Left kidney (tissue), 2 donors: ENCODE data around the gene KAT6B. TPM values are rescaled to one million over a fixed set of nuclear protein-coding genes. Genes with fewer than 3 reads are reported as not detected.

Experiments
- DNase-seq: peaks from one replicate; pipeline ENCODE4 v3.0.0-alpha.2; 2013
- polyA plus RNA-seq: library from polyadenylated mRNA; unstranded; fragments of 120-200 nt; gene quantifications from one replicate; pipeline ENCODE4 v1.2.1, GENCODE V29; 2013; ENCODE audit not compliant: insufficient read length

The KAT6B gene
- polyA plus RNA-seq, 1 donor = 53.6 TPM

DNA sequence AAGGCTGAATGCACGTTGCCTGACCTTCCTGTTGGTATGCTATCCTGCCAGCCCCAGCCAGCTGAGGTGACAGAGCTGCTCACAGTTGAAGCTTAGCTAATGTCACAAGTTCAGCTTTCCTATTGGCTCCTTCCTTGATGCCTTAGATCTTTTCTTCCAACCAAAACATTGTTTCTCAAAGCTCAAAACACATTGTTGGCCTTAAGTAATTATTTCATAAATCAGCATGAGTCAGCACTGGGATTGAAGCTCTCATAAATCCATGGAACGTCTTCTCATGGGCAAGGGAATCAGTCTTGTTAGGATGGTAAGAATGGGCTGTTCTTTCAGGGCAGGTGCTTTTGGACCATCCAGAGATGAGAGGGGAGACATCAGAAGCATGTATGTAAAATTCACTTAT lies 157.0 kb downstream of the KAT6B start:
- DNase-seq = no peak

DNA sequence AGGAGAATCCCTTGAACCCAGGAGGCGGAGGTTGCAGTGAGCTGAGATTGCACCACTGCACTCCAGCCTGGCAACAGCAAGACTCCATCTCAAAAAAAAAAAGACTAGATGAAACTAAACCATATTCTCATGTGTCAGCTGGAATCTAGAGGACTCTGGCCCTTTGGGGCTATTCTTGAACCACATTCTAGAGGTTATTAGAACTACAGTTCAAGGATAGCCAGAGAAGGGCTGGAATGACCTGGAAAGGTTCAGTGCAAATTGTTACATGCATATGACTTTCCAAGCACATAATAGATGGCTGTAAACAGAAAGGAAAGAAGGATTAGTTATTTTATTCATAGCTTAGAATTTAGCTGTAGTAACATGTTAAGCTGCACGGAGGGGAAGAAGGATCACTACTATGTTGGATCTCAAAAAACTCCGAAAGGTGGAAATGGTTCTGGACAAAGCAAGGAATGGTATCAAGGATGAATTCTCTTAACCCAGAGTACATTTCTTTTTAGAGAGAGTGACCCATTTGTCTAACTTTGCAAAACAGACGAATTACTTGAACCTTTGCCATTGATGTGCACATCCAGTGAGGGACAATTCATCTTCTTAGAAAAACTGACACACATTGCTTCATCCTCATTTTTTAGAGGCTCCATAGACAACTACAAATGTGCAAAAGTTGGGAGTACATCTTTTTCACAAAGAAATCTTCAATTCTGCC lies 161.1 kb downstream of the KAT6B start:
- DNase-seq = no peak

DNA sequence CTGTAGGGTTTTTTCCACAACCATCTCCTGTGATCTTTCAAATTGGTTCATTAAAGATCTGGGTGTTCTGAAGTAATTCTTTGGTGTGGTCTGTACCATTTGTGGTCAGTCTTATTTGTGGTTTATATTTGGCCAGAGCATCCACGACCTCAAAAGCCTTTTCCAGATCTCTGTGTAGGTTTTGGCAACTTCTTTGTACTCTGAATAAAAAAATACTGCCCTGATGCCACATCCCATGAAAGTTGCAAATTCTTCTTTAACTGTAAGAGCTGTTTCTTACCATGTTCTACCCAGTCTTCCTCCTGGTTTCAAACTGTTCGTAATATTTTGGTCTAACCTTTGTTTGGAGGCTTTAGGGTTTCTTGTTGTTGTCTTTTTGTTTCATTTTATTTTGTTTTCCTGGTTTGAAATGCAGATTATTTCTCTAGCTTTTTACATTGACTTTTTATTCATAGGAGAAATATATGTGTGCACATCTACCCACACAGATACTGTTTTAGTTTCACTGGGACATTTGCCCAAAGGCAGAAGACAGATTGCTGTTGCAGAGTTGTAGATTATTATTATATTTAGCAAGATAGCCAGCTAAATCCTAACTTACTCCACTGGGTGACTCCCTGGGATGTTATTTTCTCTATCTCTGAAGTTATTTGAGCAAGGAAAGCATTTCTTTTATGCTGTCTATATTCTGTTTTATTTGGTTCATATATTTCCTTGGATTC lies 161.8 kb downstream of the KAT6B start:
- DNase-seq = no peak

DNA sequence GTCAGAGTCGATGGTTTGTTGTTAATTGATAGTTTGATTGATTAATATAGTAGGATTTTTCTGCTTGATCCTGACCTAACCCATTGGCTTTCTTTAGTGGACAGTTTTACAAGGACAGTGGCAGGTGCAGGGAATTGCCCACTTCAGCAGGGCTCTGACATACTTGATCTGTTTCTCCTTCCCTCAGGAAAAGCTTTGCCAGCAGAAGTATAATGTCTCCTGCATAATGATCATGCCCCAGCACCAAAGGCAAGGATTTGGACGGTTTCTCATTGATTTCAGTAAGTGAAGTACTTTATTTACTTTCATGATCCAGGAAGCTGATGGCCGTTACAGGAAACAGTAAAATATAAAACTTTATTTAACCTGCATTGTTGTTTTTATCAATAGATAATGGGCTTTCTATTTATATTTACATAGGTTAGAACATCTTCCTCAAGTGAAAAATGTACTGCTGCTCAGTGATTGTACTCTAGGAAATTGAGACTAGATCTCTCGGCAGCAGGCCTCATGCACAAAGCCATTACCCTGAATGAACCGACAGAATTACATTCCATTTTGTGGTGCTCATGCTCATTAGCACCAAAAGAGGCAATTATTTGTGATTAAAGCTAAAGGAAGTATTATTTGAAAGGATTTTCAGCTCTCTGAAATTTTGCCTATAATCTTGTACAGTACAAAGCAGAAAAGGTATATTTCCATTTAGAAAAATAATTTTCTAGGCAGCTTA lies 162.6 kb downstream of the KAT6B start:
- no peak for DNase-seq

DNA sequence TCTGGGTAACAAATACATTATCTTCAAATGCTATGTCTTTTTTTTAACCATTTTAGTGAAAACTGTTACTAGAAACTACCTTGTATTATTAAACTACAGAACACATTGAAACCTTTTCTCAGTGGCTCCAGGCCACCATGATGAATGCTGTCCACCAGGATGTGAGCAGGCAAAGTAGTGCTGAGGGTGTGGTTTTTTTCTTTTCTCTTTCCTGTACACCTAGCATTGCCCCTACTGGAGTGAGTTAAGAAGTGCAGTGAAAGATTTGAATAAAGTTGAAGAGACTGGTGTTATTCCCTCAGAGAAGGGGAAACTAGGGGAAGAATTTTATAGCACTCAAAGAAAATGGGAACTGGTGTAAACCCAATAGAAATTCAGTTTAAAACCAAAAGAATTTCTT lies 165.0 kb downstream of the KAT6B start:
- no peak for DNase-seq

DNA sequence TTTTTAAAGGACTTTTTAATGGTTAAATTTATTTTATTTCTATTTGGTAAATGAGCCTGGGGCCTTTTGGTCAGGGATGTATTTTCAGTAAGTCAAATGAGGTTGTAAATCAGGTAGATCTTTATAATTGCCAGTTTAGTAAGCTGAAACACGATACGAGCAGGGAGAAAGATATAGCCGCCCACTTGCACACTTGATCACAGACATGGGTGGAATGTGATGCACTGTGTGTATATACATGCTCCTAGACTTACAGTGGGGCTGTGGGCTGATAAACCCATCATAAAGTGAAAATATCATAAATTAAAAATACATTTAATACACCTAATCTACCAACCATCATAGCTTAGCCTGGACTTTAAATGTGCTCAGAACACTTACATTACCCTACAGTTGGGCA lies 165.7 kb downstream of the KAT6B start:
- no peak for DNase-seq

DNA sequence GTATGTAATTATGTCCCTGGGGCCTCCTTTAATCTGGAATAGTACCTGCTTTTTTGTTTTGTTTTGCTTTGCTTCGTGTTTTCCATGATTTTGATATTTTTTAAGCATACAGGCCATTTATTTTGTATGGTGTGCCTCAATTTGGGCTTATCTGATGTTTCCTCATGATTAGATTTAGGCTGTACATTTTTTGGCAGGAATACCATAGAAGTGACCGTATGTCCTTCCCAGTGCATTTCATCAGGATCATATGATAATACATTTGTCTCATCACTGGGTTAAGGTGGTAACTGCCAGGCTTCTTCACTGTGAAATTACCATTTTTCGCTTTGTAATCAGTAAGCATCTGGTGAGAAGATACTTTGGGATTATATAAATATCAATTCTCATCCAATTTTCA lies 167.2 kb downstream of the KAT6B start:
- DNase-seq = no peak

DNA sequence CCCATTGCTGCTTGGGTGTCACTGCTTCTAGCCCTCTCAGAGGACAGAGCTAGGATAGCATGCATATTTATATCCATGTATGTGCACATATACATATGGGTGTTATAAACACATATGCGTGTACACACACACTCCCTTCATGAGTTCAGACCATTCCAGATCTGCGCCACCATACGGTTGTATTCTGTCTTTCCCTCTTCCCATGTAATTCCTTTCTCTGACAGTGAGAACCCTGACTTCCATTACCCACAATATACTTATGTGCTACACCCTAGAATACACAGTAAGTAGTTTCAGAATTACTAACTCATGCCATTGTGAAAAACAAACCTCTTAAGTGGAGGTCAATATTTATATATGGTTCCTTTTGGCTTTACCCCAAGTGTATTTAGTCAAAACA lies 168.5 kb downstream of the KAT6B start:
- no peak for DNase-seq

DNA sequence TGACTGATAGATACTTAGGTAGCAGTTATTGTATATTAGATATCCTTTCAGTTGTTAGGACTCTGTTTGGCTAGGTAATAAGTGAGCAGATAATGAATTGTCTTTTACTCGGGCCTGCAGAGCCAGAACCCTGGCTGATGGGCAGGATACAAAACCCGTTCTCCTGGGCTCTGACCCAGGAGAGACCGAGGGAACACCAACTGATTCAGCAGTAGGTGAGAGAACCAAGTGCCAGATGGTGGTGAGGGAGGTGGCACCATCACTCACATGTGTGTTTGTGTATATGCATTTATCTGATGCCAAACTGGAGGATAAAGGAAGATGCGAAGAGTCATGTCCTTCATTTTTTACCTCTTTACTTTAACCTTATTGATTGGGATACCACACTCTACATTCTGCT lies 169.4 kb downstream of the KAT6B start:
- DNase-seq = no peak

DNA sequence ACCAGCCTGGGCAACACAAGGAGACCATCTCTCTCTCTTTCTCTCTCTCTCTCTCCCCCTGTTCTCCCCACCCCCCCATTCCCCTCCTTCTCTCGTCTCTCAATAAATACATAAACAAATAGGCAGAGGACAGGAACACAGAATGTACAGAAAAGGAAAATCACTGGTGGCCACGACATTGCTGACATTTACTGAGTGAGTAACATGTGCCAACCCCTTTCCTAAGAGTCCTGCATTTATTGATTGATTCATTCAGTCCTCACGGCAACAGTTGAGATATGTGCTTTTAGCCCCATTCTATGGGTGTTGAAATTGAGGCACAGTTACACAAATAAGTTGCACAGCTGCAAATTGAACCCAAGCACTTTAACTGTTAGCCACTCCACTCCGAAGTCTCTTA lies 170.8 kb downstream of the KAT6B start:
- DNase-seq = no peak

DNA sequence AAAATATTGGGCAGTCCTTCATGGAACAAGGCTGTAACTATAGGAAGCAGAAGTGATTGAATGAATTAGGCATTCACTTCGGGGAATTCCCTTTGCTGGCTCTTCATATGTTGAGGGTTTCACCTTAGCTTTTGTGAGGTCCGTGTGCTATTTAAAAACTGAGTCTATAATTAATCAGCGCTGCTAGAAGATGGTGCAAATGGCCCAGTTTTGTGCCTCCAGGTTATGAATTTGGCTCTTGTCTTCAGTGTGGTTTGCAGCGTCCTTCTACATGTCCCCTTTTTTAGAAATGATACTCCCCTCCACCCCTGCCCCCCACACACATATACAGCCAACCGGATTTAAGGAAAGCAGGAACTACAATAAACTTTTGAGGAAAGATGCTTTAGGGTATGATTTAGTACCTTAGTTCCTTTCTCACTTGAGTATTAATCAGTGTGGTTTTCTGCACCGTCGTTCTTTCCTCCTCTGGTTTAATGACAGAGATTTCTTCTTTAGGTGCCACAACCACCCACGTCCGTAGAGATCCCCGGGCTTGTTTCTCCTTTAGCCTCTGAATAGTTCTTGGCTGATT lies 174.4 kb downstream of the KAT6B start:
- no peak for DNase-seq

DNA sequence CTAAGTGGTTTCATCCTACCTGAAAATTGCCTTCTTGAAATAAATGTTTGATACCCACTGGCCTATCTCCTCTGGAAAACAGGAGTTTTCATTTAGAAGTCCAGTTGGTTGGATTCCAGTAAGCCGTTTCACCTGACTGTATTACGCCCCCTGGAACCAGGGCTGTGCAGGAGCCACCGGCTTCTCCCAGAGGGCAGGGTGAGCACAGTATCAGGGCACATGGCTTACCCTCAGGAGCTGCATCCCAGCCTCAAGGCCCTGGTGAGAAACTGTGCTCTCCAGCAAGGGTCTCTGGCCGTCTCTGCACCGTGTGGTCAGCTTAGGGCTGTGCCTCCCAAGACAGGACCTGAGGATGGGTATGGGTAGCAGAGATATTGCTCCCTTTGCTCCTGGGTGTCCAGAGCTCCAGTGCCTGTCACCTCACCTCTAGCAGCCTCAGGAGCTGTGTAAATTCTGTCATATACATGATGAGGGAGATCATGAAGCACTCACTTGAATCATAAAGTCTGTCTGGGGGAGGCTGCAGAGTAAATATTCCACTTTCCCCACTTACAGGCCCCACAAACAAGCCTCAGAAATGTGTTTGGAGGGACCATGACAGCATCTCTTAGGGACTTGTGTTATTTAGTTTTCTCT lies 175.4 kb downstream of the KAT6B start:
- no peak for DNase-seq

DNA sequence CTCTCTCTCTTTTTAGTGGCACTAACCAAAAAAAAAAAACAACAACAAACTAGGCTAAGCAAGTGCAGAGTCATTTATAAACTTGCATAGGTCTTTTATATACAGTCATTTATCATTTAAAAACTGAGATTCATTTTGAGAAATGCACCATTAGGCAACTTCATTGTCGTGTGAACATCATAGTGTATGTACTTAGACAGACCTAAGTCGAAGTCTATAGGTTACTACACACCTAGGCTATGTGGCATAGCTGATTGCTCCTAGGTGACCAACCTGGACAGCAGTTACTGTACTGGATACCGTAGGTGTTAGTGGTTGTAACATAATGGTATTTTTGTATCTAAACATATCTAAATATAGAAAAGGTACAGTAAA lies 175.9 kb downstream of the KAT6B start:
- DNase-seq = no peak

DNA sequence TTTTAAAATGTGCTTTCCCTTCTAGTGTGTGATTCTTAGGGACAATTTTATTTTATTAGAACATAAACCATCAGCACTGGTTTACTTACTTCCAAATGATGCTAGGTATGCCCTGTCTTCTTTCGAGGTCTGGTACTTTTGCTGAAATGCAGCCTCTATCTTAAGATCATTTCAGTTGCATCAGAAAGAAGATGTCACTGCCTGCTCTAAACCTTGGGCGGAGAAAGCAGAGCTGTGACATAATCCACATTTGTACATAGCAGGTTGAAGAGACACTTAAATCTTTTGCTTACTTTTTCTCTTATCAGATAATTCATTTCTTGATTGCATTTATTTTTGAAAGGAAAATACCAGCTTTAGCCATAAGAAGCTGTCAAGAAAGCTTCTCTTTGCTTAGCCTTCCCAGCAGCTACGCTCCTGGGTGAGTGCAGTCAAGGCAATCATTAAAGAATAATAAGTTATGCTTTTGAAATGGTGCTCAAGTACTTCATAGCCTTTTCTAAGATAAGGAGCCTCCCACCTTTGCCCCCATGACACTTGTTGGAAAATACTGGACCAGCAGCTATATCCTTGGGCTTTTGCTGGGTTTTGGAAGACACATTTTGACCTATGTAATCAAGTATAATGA lies 176.7 kb downstream of the KAT6B start:
- DNase-seq = no peak

DNA sequence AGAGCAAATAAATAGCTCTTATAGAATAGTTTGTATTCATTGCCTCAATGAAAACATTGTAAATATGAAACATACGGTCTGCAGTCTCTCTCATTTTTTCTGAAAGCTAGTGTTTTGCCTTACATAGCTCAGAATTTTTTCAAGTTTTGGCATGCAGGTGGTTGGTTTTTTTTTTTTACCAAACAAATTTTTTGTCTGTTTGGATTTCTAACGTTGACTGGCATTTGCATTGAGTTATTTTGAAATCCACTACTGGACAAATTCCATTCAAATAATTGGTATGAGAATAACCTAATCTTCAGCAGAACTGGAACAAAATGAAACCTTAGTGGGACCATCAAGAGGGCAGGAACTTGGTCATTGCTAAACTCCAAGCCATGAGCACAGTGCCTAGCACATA lies 177.5 kb downstream of the KAT6B start:
- no peak for DNase-seq

DNA sequence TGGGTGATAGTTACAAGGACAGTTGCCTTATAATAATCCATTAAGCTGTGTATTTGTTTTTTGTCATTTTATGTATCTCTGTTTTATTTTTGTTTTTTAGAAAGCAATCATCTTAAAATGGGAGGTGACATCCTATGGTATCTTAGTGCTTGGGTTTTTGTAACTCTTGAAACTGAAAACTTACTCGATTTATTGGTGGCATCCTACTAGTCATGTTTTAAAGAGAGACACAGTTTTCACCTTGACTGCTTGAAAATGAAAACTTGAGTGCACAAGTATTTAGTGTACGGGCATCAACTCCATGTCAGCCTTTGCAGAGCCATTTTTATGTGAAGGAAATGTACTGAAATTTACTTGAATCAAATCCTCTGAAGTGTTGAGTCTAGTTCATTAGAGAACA lies 181.2 kb downstream of the KAT6B start:
- DNase-seq = no peak

DNA sequence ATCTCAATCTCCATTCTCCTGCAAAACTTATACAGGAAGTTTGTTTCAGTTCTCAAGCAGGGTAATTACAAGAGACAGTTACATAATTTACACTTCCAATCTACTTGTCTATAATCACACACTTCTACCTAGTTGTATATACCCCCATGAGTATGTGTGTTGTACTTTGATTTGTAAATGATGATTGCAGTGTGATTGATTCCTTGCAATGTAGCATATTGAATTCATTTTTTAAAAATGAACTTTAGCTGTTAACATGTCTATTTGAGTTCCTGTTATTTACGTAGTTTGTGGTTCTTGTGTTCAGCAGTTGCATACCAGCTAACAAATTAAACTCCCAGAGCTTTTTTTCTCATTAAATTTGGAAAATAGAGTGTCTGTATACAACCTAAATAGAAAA lies 182.6 kb downstream of the KAT6B start:
- DNase-seq = no peak

DNA sequence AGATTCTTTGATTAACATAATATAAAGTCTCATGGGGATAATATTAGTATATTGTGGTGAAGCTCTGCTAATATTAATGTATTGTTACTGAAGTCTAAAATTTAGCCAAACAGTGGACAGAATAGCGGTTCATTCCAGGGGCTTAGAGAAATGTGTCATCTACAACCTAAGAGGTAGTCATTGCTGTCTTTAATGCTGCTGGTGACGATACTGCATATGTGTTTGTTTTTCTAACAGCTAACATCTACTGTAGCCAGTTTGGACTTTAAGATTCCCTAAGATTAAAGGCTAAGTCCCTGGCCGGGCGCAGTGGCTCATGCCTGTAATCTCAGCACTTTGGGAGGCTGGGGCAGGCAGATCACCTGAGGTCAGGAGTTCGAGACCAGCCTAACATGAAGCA lies 183.0 kb downstream of the KAT6B start:
- DNase-seq = no peak

DNA sequence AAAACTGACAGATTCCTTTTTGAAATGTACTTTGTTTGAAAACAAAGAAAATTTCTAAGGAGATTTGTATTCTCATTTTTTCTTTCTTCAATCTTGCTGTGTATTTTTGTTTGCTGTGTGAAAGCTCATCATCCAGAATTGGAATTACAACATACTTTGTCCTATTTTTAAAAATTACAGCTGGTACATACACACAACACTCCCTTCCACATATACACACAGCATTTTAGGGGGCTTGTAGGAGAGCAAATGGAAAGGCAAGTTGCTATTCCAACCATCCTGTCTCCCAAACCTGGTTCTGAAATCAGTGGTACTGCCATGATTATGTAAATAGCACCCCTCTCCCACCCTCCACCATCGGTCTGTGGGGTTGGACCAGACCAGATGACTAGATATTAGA lies 184.0 kb downstream of the KAT6B start:
- no peak for DNase-seq

DNA sequence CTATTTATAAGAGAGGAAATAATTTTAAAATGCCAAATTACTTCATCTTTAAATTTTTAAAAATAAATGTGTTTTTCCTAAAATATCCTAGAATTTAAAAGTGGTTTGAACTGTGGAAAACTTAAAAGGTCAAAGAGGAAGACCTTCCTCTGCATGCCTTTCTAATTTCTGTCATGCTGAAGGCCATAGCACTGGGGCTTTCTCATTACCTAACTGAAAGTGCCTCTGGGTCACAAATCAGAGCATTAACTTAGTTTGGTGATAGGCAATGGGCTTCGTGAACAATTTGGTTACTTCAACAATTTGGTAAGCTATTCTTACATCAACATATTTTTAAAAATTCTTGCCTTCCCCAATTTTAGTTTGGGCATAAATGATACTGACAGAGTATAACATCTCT lies 184.8 kb downstream of the KAT6B start:
- DNase-seq = no peak

DNA sequence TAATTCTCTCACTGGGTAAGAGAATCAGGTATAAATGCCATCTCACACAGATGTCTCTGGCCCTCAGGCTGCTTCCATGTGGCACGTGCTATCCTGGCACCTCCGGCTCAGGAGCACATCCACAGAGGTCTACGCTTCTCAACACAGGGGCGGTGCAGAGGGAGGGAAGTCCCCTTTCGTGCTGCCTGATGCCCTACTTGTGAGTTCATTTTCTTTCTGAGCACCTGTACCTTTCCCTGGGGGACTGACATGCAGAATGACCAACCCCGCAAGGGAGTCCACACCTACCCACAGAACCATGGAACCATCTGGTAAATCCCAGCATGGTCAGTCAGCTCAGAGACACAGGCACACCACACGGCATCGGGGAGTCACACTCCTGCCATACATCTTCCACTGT lies 186.1 kb downstream of the KAT6B start:
- DNase-seq = no peak

DNA sequence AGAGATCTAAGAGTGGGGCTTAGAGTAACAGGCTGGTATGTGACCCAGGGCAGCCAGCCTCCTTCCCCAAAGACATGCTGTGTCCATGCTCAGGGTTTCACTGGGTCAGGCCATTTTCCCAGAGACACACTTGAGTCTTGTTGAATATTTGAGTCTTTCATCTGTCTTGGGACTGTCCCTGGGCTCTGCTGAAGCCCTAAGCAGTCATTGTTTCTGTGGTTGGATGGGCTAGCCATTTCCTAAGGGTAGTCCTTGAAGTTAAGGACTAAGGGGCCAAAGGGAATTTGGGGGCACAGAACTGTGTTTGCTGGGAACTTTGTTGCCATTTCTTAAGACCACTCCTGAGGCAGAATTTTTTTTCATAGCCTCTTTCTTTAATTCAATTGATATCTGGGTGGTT lies 186.6 kb downstream of the KAT6B start:
- DNase-seq = no peak
